HG03135 (cell line): ENCODE results near the gene MPP2.

ENCODE experiments used
- ATAC-seq: cut with Tn5 transposase; IDR thresholded peaks from one replicate; pipeline ENCODE4 v1.9.1; 2021; ENCODE audit warnings: mild to moderate bottlenecking, moderate library complexity; ENCODE audit not compliant: unreplicated experiment

MPP2 gene

DNA sequence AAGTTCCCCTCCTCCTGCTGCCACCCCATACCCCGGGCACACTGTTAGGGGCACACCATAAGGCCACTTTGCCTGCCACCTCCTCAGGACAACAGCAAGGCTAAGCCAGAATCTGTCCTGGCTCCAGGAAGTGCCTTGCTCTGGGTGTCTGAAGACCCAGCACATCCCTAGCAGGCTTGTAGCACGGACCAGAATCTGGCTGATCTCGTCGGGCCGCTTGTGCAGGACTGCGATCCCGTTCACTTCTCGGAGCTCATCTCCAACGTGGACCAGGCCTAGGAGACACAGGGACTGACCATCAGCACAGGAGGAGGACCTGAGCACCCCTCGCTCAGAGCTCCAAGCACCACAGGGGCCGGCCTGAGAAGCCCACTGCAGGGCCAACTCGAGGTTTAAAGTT is 81.8 kb downstream of the MPP2 start:
- no peak for ATAC-seq
